HL-60 (cell line): ENCODE data around the gene ALKBH1.

Experiments used
- DNase-seq, 2 experiments: peaks; one replicate each; pipeline ENCODE4 v3.0.0-alpha.2; 2010 to 2020; ENCODE audit warnings: low read depth in 1 of 2, low spot score in 1 of 2
- H3K27ac ChIP-seq: fragments of 250-450 bp; sonication (Bioruptor Pico); replicated peaks from 2 replicates; pipeline ENCODE4 v1.5.1; 2020; ENCODE audit warnings: mild to moderate bottlenecking, moderate library complexity
- H3K27me3 ChIP-seq: fragments of 250-450 bp; sonication (Bioruptor Pico); 2 replicates; pipeline ENCODE4 v1.5.1; 2021; ENCODE audit warnings: mild to moderate bottlenecking, moderate library complexity; ENCODE audit not compliant: insufficient read depth, poor library complexity, severe bottlenecking
- H3K4me3 ChIP-seq: replicated peaks from 2 replicates; pipeline ENCODE4 v1.5.1; 2011; ENCODE audit warnings: mild to moderate bottlenecking, control low read depth, low read length; ENCODE audit not compliant: insufficient read depth
- CTCF ChIP-seq: IDR thresholded peaks from one replicate; pipeline ENCODE4 v1.5.1; 2011; ENCODE audit warnings: low read length, control low read depth, inconsistent platforms; ENCODE audit not compliant: insufficient read depth
- GABPA ChIP-seq: IDR thresholded peaks from 2 replicates; pipeline ENCODE4 v1.6.1; 2012; ENCODE audit warnings: low read depth
- POLR2AphosphoS5 ChIP-seq: IDR thresholded peaks from 2 replicates; pipeline ENCODE4 v1.6.1; 2012; ENCODE audit warnings: low read depth
- REST ChIP-seq: IDR thresholded peaks from 2 replicates; pipeline ENCODE4 v1.6.1; 2012; ENCODE audit warnings: low read depth; ENCODE audit not compliant: insufficient replicate concordance
- SPI1 ChIP-seq: IDR thresholded peaks from 2 replicates; pipeline ENCODE4 v1.6.1; 2012; ENCODE audit warnings: low read depth, mild to moderate bottlenecking, borderline replicate concordance

Gene ALKBH1

GRCh38 chr14:77682158-77682553 is 25.7 kb downstream of the ALKBH1 start:
- no peaks in the 10 kb centered on the region for H3K27me3 ChIP-seq
- no peak for DNase-seq
- TF ChIP-seq SPI1 (no peak), GABPA (no peak), CTCF (no peak), REST (no peak), POLR2AphosphoS5 (no peak)
- H3K27ac ChIP-seq: no peak overlapping the region
- no peak overlapping the region for H3K4me3 ChIP-seq

GRCh38 chr14:77681196-77682157 is 26.3 kb downstream of the ALKBH1 start:
- Histone ChIP-seq H3K27me3 (no peaks in the 10 kb centered on the region), H3K27ac (no peak overlapping the region), H3K4me3 (no peak overlapping the region)
- TF ChIP-seq CTCF (no peak), SPI1 (no peak)
- DNase-seq: no peak

GRCh38 chr14:77674931-77675330 is 32.9 kb downstream of the ALKBH1 start:
- Histone ChIP-seq H3K27ac (no peak overlapping the region), H3K27me3 (no peaks in the 10 kb centered on the region), H3K4me3 (no peak overlapping the region)
- DNase-seq: no peak
- no peak for TF ChIP-seq POLR2AphosphoS5
- no peak for TF ChIP-seq REST
- no peak for TF ChIP-seq CTCF
- no peak for TF ChIP-seq GABPA
- no peak for TF ChIP-seq SPI1

GRCh38 chr14:77673193-77673592 is 34.6 kb downstream of the ALKBH1 start:
- no peak for DNase-seq
- Histone ChIP-seq H3K27ac (no peak overlapping the region), H3K4me3 (no peak overlapping the region), H3K27me3 (no peaks in the 10 kb centered on the region)
- no peak for TF ChIP-seq SPI1
- TF ChIP-seq POLR2AphosphoS5: no peak
- TF ChIP-seq CTCF: no peak
- TF ChIP-seq GABPA: no peak
- TF ChIP-seq REST: no peak
